LNCAP (cell line): ENCODE data around the gene PI4KA.

Experiments
- CTCF ChIP-seq: fragments of 450-650 bp; IDR thresholded peaks from 2 replicates; pipeline ENCODE4 v1.5.1; 2017; ENCODE audit warnings: mild to moderate bottlenecking

Gene PI4KA

GRCh38 chr22:20794650-20795413, 63.8 kb downstream of the PI4KA start:
- no peak for TF ChIP-seq CTCF

- no peak for TF ChIP-seq CTCF
Measured at GRCh38 chr22:20793748-20794649, 64.6 kb downstream of the PI4KA start.

GRCh38 chr22:20792966-20793728, 65.5 kb downstream of the PI4KA start:
- TF ChIP-seq CTCF: no peak

GRCh38 chr22:20792221-20792965, 66.2 kb downstream of the PI4KA start:
- TF ChIP-seq CTCF: no peak

GRCh38 chr22:20788627-20789344, 69.8 kb downstream of the PI4KA start:
- TF ChIP-seq CTCF: no peak

- TF ChIP-seq CTCF: no peak
Measured at GRCh38 chr22:20787746-20788626, 70.6 kb downstream of the PI4KA start.
